HFF-Myc (cell line): ENCODE results near the gene CCDC154.

Experiments used
- DNase-seq: peaks from one replicate; pipeline ENCODE4 v3.0.0-alpha.2; 2011; ENCODE audit warnings: low read depth; ENCODE audit errors: extremely low read depth
- H3K4me3 ChIP-seq: replicated peaks from 2 replicates; pipeline ENCODE4 v1.5.1; 2011; ENCODE audit warnings: low read depth, mild to moderate bottlenecking, control low read depth, low read length
- TF ChIP-seq, protein P1 (sequence below): IDR thresholded peaks from 2 replicates; pipeline ENCODE4 v1.5.1; 2012; ENCODE audit warnings: mild to moderate bottlenecking, low read depth, low read length, control low read depth; ENCODE audit errors: missing control alignments

CCDC154 gene

DNA sequence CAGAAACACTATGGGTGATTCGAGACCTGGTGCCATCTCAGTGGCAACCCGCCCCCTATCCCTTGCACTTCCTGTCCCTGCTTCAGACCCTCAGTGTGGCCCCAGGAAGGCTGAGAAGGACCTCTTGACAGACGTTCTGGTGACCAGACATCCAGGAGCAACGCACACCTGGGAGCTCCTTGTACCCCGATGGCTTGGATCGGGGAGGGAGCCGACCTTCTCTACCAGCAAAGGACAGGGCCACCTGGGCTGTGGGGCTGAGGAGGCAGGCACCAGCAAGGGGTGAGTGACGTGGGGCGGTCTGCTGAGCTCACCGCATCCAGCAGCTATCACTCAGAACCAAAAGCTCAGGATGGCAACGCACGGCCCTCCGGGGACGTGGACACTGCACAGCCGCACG is 57.0 kb downstream of the CCDC154 start:
- TF ChIP-seq, protein P1, sequence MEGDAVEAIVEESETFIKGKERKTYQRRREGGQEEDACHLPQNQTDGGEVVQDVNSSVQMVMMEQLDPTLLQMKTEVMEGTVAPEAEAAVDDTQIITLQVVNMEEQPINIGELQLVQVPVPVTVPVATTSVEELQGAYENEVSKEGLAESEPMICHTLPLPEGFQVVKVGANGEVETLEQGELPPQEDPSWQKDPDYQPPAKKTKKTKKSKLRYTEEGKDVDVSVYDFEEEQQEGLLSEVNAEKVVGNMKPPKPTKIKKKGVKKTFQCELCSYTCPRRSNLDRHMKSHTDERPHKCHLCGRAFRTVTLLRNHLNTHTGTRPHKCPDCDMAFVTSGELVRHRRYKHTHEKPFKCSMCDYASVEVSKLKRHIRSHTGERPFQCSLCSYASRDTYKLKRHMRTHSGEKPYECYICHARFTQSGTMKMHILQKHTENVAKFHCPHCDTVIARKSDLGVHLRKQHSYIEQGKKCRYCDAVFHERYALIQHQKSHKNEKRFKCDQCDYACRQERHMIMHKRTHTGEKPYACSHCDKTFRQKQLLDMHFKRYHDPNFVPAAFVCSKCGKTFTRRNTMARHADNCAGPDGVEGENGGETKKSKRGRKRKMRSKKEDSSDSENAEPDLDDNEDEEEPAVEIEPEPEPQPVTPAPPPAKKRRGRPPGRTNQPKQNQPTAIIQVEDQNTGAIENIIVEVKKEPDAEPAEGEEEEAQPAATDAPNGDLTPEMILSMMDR = no peak
- no peak overlapping the region for H3K4me3 ChIP-seq
- no peak for DNase-seq

DNA sequence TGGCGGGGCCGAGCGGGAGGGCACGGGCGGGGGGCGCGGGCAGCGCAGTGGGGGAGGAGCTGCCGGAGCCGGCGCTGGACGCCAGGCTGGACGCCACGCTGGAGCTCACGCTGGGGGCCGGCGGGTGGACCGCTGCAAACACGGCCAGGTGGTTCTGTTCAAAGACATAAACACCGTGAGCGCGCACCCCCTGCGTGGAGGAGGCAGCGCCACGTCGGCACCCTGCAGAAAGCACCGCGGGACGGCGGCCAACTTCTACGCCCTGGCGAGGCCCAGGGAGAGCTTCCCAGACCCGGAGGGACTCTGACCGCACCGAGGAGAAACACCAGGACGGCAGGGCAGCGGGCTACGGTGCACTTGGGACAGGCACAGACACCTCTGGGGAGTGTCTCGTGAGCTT is 59.1 kb downstream of the CCDC154 start:
- TF ChIP-seq, protein P1 = no peak
- DNase-seq = no peak
- H3K4me3 ChIP-seq = no peak overlapping the region
